Measurements from ENCODE around the gene SLC2A4RG.

Gene SLC2A4RG

DNA sequence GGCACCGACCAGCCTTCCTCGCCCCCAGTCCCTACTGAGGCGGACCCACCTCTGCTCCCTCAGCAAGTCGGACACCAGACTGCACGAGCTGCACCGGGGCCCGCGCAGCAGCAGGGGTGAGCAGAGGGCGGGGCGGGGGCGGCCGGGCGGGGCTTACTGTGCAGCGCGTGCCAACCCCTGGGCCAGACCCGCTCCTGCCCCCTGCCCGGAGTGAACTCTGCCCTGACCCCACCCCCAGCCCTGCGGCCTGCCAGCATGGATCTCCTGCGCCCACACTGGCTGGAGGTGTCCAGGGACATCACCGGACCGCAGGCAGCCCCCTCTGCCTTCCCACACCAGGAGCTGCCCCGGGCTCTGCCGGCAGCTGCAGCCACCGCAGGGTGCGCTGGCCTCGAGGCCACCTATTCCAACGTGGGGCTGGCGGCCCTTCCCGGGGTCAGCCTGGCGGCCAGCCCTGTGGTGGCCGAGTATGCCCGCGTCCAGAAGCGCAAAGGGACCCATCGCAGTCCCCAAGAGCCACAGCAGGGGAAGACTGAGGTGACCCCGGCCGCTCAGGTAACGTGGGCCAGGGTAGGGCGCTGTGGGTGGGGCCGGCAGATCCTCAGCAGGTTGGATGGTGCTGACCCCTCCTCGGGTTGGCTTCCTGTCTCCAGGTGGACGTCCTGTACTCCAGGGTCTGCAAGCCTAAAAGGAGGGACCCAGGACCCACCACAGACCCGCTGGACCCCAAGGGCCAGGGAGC is 1.5 kb upstream of the SLC2A4RG start:
- DNase-seq (ENCODE audit: low read depth, low spot score) = no peak
- H3K27ac ChIP-seq = no peak overlapping the region

DNA sequence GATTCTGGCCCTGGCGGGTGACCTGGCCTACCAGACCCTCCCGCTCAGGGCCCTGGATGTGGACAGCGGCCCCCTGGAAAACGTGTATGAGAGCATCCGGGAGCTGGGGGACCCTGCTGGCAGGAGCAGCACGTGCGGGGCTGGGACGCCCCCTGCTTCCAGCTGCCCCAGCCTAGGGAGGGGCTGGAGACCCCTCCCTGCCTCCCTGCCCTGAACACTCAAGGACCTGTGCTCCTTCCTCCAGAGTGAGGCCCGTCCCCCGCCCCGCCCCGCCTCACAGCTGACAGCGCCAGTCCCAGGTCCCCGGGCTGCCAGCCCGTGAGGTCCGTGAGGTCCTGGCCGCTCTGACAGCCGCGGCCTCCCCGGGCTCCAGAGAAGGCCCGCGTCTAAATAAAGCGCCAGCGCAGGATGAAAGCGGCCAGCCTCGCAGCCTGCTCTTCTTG is 868 bp upstream of the SLC2A4RG start:
- DNase-seq (ENCODE audit: low read depth, low spot score) = no peak
- no peak overlapping the region for H3K27ac ChIP-seq

DNA sequence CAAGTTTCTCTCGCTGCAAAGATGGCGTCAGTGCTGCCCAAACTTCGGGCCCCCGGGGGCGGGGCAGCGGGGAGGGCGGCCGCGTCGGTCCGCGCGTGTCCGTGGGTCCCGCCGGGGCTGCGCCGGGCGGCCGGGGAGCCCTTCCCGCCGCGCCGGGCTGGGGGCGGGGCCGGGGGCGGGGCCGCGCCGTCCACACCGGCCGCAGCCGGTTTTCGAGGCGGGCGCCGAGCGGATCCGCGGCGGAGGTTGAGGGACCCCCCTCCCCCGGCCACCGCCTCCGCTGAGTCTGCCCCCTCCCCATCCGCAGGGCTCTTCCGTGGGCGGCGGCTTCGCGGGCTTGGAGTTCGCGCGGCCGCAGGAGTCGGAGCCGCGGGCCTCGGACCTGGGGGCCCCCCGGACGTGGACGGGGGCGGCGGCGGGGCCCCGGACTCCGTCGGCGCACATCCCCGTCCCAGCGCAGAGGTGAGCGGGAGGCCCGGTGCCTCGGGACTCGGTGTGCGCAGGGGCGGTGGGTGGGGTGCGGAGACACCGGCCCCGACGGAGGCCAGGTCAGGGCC is 572 bp downstream of the SLC2A4RG start:
- H3K27ac ChIP-seq = peak overlapping the region; percentile 91
- no peak for DNase-seq (ENCODE audit: low read depth, low spot score)

DNA sequence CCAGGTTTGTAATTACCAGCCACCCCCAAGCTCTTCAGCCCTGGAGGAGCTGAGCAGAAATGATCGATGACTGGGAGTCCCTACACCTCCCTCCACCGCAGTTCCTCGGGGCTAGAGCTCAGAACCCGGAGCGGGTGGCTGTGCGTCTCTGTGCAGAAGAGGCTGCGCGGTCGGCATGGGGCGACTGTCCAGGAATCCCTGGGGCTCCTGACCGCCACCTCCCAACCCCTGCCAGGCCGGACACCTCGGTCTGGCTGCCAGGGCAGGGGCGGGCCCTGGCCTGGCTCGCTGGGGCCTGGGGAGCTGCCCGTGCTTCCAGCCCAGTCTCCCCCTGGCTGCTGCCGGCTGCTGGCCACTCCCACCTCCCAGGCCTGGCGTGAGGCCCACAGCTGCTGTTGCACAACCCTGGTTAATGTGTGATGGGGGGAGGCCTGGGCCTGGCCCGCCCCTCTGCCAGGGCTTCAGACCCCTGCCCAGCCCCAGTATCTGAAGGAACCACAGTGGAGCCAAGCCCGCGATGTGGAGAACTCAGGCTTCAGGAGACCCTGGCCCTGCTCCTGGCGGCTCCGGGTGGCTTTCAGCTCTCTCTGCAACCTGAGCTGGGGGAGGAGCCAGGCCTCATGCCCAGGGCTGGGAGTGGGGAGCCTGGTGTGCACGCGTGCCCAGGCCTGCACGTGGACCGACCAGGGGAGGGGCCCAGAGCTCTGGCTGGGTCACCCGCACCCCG is 1.2 kb downstream of the SLC2A4RG start:
- DNase-seq (ENCODE audit: low read depth, low spot score) = no peak
- peak overlapping the region; percentile 91 for H3K27ac ChIP-seq

DNA sequence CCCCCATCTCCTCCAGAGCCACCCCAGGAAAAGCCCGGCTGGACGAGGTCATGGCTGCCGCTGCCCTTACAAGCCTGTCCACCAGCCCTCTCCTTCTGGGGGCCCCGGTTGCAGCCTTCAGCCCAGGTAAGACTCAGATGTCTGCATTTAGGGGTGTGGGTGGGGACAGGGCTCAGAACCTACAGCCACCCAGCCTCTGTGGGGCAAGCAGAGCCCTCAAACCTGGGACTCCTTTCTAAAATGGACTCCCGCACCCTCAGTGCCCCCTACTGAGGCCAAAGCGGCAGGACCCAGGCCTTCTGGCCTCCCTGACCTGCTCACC is 1.7 kb downstream of the SLC2A4RG start:
- peak overlapping the region; percentile 91 for H3K27ac ChIP-seq
- no peak for DNase-seq (ENCODE audit: low read depth, low spot score)

DNA sequence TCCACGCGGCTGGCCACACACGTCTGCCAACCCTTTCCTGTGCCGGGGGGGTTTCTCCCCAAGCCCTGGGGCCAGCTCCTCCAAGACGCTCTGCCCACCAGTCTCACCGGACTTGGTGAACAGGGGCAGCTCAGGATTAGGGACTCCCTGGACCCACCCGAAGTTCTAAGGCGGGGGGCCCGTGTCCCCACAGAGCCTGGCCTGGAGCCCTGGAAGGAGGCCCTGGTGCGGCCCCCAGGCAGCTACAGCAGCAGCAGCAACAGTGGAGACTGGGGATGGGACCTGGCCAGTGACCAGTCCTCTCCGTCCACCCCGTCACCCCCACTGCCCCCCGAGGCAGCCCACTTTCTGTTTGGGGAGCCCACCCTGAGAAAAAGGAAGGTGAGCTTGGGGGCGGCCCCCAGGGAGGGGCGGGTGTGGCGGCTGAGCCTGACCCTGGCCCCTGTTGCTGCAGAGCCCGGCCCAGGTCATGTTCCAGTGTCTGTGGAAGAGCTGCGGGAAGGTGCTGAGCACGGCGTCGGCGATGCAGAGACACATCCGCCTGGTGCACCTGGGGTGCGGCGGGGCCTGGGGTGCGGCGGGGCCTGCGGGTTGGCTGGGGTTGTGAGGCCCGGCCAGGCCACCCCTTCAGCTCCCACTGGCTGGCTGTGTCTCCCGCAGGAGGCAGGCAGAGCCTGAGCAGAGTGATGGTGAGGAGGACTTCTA is 2.3 kb downstream of the SLC2A4RG start:
- DNase-seq (ENCODE audit: low read depth, low spot score) = no peak
- peak overlapping the region; percentile 91 for H3K27ac ChIP-seq

DNA sequence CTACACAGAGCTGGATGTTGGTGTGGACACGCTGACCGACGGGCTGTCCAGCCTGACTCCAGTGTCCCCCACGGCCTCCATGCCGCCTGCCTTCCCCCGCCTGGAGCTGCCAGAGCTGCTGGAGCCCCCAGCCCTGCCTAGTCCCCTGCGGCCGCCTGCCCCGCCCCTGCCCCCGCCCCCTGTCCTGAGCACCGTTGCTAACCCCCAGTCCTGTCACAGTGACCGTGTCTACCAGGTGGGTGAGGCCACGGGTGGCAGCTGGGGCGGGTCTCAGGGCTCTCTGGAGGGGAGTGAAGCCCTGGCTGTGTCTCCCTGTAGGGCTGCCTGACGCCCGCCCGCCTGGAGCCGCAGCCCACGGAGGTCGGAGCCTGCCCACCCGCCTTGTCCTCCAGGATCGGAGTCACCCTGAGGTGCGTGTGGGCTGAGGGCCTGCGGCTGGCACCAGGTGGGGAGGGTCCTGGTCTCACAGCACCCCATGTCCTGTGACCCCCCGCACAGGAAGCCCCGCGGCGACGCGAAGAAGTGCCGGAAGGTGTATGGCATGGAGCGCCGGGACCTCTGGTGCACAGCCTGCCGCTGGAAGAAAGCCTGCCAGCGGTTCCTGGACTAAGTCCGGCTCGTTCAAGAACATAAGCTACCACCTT is 2.9 kb downstream of the SLC2A4RG start:
- no peak for DNase-seq (ENCODE audit: low read depth, low spot score)
- H3K27ac ChIP-seq = no peak overlapping the region

DNA sequence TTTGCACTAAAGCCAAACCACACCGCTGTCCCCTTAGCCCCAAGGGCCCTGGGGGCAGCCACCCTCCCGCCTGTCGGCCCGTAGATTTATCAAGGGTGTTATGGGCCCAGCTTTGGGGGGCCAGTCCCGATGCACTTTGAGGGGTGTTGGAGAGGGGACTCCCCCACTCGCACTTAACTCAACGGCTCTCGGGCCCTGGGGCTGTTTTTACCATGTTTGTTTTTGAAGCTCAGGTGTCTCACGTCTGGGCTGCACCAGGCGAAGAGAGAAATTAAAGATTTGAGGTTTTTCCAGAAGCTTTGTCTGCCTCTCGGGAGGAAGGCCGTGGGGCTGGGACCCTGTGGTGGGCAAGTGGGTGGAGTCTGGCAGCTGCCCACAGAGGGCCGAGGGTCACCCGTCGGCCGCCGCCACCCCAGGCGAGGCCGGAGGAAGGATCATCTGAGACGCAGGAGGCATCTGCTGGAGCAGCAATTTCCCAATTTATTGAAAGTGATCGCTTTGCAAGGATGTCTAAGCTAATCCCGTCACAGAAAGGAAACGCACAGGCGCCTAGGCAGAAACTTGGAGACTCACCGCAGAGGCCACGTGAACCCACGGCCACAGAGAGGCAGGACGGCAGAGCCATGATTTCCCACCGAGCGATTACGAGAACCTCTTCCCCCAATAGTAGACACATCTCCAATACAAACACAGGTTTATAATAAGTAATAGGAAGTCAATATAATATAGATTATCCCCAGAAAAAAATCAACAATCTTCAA is 3.8 kb downstream of the SLC2A4RG start:
- no peak for DNase-seq (ENCODE audit: low read depth, low spot score)
- no peak overlapping the region for H3K27ac ChIP-seq

DNA sequence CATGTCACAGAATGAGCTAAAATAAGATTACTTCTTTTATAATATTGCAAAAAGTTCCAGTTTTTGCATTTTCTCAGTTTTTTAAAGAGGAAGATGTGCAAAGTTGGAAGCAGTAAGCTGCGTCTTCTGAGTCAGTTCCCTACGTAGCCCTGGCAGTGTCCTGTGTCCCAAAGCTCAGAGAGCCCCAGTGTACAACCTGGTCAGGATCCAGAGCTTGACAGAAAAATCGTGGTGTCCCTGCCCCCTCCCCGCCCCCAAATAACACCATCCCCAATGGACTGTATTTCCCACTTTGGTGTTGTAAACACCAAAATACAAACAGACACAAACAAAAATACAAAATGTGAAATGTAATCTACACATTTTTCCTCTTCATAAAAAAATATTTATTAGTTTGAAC is 4.6 kb downstream of the SLC2A4RG start:
- DNase-seq (ENCODE audit: low read depth, low spot score) = no peak
- H3K27ac ChIP-seq = no peak overlapping the region

DNA sequence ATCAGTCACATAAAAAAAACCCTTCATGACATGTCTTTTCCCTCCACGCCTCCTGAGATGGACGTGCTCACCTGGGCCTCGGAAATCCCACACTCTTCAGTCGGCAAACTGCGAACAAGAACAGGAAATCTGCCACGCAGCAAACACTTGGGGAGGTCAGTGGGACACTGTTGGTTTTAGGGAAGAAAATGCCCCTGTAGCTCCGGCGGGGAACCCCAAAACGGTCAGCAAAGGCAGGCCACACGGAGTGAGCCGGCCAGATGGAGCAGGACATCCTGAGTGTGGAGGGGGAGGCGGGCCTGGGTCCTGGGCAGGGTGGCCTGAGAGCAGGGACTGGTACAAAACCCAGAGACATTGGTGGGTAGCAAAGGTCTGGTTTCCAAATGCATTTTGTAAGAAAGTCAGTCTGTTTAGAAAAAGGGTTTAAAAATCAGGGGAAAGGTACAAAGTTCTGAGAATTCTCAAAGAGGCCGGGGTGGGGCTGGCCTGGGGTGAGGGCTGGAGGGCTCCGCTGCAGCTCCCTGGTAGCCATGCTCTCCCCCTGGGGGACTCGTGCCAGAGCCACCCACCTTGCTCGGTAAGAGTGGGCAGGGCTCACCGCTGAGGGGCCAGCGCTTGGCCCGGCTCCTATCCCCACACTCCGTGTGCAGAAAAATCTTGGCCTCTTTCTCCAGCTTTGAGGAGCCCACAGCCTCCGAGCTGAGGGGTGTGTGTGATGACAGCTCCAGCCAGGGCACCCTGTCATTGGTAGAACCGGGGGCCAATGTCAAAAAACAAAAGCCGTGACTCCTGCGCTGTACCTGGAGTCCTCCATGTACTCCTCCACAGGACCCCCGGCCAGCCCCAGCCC is 5.2 kb downstream of the SLC2A4RG start:
- H3K27ac ChIP-seq = no peak overlapping the region
- no peak for DNase-seq (ENCODE audit: low read depth, low spot score)

DNA sequence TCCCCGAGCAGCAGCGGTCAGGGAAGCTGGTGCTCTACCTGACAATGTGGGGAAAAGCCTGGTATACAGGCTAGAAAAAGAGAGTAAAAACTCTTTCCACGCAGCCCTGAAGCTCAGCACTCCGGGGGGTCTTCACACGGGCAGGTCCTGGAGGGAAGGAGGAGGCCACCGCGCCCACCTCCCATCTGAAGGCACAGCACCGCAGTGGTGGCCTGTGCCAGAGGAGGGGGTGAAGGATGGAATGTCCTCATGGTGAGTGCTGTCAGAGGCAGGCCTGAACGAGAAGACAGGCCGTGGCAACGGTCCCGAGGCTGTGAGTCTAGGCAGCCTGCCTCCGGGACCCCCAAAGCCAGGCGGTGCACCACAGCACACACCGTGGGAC is 5.8 kb downstream of the SLC2A4RG start:
- no peak overlapping the region for H3K27ac ChIP-seq
- DNase-seq (ENCODE audit: low read depth, low spot score) = no peak

DNA sequence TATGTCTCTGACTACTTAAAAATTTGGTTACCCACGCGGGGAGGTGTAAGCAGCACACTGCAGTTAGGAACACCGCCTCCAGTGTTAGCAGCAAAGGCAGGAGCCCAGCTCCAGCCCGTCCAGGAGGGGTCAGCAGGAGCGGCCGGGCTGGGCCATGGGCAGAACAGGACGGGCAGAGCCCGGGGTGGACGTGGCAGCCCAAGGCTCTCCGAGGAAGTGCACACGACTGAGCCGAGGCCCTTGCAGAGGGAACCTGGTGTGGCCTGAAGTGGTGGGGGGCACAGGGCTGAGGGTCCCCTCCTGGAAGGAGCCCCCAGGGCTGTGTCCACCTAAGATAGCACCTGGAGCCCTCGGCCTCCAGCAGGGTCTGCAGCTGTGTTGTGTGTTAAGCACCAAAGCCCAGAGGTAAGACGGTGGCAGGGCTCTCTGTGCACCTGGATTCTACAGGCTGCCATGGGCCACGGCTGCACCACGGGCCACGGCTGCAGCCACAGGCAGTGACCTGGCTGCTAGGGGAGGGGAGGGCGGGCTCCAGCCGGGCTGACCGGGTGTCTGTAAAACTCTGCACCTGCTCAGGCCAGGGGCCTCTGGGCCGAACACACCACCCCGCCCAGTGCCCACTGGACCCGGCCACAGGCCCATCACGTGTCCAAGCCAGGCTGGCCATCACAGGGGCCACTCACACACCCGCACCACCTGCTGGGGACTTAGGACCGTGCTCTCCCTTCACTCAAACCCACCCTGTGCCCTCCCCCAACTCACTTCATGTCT is 6.6 kb downstream of the SLC2A4RG start:
- no peak for DNase-seq (ENCODE audit: low read depth, low spot score)
- H3K27ac ChIP-seq = no peak overlapping the region

DNA sequence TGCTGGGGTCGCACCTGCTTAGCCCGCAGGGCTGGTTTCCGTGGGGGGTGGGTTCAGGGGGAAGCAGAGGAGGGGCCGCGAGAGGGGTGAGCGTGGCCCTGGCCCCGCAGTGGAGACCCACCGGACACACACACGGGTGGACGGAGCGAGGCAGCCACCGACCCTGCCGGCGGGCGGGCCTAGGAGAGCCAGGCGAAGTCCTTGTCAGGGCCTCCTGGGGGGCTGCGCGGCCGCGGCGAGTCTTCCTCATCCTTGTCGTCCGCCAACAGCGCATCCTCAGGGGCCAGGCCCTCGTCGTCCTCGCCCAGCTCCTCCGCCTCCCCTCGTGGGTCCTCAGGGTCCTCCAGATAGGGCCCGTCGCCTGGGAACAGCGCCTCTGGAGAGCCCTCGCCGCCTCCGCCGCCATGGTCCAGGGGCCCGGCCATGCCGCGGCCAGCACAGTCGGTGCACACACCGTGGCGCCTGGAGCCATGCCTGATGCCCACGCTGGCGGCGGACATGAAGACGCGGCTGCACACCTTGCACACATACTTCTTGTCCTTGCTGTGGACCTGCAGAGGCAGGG is 7.3 kb downstream of the SLC2A4RG start:
- H3K27ac ChIP-seq = no peak overlapping the region
- DNase-seq (ENCODE audit: low read depth, low spot score) = no peak

DNA sequence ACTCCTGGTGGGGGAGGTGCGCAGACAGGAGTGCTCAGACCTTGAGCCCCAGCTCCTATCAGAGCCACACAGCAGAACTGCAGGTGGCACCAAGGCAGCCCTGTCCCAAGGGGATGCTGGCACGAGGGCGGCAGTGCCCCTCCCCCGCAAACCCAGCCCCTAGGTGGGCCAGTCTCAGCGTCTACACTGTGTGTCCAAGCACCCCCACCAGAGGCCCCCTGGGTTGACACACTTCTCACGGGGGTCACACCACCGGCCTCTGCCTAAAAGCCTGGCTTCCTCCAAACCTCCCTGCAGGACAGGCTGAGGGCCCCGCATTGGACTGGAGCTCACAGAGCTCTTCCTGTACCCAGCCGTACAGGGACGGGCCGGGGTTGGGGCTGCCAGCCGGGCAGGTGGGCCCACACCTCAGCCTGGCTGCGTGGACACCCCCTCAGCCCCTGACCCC is 8.1 kb downstream of the SLC2A4RG start:
- no peak for DNase-seq (ENCODE audit: low read depth, low spot score)
- H3K27ac ChIP-seq = no peak overlapping the region

DNA sequence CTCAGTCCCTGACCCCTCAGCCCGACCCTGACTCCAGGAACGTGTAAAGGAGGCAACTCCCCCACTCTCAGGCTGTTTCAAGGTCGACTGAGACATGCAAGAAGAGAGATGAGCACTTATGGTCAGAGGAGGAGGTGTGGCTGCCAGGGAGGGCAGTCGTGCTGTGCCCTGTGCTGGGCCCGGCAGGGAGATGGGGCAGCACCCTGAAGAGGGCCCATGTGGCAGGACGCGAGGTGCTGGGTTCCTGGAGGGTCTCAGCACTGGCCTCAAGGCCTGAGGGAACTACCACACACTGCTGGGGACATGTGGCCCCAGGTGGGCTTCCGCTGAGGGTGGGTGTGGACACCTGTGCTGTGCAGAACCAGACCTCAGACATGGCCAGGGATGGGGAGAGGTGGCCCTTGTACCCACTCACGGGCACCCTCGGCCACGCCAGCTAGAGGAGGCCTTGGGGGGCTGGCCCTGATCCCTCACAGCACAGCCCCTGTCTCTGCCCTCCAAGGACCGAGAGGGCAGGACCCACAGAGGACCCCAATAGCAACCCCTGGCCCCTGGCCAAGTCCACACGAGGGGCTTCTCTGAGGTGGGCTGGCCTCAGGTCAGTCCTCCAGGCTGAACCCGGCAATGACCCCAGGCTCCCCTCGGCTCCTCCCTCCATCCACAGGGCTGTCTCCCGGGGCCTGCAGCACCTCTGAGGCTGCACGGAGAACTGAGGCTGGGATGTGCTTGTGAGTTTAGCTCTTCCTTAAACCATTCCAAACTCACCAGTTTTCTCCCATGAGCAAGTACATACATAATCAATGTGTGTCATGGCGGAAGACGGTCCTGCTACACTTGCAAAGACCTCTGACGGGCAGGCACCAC is 8.7 kb downstream of the SLC2A4RG start:
- H3K27ac ChIP-seq = no peak overlapping the region
- no peak for DNase-seq (ENCODE audit: low read depth, low spot score)

DNA sequence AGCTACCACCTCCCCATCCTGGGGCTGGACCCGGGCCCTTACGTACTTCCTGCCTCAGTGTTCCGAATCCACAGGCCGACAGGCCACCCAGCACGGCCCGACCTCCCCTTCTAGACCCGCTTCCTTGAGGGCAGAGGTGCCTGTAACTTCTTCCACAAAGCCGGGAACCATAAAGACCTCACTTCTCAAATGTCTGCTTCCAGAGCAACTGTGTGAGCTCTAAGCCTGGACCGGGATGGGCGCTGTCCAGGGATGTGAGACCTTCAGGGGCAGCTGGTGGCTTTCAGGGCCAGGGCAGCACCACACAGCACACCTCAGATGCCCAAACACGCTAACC is 9.3 kb downstream of the SLC2A4RG start:
- no peak for DNase-seq (ENCODE audit: low read depth, low spot score)

More for the DNA sequence above, 9.3 kb downstream of the SLC2A4RG start:
- H3K27ac ChIP-seq = no peak overlapping the region
